Skin of body (tissue), 2 donors: ENCODE results near the gene MSRB3. TPM values are rescaled to one million over a fixed set of nuclear protein-coding genes. Genes with fewer than 3 reads are reported as not detected.

Experiments
- DNase-seq: peaks from one replicate; lab custom pipeline; 2025; lab: John Stamatoyannopoulos, UW
- total RNA-seq: library from RNA; depleted of rRNA; stranded (reverse); fragments of >200 nt; gene quantifications from one replicate; pipeline ENCODE4 v1.2.3, GENCODE V29; 2014

MSRB3 gene
- total RNA-seq, 1 donor from 2014 or later: 23.8 TPM

DNA sequence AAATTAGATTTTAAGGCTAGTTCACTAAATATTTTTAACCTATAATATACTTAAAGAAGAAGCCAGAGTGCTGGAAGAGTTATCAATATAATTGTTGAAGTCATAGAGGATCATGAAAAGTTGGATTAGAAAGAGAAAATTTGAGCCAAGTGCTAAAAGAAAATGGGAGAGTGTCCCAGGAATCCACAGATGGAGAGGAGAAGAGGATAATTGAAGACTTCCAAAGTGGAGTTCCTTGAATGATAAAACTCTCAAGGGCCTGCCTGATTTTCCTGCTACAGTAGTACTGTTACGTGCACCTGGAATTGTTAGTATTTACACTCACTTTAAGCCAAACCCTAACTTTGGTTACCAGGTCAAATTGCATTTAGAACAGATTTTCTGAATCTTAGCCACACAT lies 113.2 kb downstream of the MSRB3 start:
- DNase-seq: peak; percentile 24

DNA sequence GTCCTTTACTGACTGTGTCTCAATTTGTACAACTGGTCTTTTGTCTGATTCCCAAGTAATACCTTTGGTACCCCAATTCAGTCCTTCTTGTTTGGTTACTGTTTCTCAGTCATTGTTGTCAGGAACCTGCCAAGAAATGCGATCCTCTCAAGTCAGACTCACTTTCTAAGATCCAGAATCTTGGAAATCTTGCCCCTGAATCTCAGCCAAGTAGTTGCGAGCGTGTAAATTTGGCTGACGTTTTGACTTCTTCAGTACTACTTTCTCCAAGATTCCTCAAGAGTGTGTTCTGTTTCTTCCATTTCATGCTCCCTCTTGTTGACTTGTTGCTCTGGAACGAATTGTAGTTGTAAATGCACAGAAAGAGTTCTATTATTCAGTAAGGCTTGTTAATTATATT lies 114.0 kb downstream of the MSRB3 start:
- DNase-seq: peak; percentile 23

DNA sequence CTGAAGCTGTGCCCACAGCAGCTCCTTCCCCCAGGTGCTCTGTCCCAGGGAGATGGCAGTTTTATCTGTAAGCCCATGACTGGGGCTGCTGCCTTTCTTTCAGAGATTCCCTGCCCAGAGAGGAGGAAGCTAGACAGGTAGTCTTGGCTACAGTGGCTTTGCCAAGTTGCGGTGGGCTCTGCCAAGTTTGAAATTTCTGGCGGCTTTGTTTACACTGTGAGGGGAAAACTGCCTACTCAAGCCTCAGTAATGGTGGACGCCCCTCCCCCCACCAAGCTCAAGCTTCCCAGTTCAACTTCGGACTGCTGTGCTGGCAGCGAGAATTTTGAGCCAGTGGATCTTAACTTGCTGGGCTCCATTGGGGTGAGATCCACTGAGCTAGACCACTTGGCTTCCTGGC lies 124.7 kb downstream of the MSRB3 start:
- DNase-seq: no peak

GRCh38 chr12:65407388-65408149 lies 129.1 kb downstream of the MSRB3 start:
- no peak for DNase-seq

GRCh38 chr12:65408441-65408840 lies 130.0 kb downstream of the MSRB3 start:
- DNase-seq: no peak

DNA sequence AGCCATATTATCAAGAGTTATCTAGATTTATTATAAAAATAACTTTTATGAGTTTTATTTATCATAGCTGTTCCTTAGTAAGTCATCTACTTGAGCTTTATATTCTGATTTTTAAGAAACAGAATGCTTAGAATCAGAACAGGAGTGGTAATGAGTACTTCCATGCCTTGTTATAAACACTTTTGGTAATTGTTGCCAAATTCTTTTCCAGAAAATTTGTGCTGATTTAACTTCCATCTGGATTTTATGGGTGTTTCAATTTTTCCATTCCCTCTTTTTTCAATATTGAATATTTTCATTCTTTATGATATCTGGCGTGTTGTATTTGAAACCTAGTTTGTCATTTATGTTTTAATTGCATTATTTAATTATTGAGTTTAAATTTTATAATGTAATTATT lies 131.2 kb downstream of the MSRB3 start:
- DNase-seq: no peak

DNA sequence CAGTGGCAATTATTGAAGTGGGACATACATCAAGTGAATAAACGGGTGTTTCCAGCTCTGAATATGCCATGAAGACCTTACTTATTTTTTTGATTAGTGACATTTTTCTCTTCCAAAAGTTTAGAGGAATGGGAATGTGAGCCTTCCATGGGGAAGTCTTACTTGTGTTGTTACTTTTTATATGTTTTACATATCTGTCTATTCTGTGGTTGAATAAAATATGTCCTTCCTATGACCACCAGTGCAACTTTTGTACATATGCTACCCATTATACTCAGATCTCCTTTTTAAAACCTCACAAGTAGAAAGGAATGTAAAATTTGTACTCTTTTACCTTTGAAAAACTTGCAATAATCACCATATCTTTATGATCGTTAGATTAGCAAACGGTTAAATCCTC lies 132.7 kb downstream of the MSRB3 start:
- DNase-seq: no peak

- DNase-seq: no peak
Measured at GRCh38 chr12:65414526-65414925, 136.0 kb downstream of the MSRB3 start.

DNA sequence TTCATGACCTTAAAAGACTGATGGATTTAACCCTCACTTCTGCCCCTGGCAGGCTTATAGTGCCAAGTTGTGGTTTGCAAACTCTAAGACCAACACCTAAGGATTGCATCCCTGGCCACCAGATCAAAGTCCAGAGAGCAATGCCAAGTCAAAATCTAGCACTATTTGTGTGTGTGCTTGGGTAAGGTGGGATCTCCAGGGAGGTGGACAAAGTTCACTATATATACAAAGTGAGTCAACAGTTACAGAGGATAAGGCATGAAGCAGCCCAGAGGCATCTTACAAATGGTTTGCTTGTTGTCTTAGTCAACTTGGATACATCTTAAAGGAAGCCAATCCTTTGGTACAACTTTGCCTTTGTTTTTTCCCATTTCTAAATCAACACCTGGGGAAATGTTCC lies 137.3 kb downstream of the MSRB3 start:
- DNase-seq: no peak

GRCh38 chr12:65419284-65420072 lies 141.0 kb downstream of the MSRB3 start:
- DNase-seq: no peak

DNA sequence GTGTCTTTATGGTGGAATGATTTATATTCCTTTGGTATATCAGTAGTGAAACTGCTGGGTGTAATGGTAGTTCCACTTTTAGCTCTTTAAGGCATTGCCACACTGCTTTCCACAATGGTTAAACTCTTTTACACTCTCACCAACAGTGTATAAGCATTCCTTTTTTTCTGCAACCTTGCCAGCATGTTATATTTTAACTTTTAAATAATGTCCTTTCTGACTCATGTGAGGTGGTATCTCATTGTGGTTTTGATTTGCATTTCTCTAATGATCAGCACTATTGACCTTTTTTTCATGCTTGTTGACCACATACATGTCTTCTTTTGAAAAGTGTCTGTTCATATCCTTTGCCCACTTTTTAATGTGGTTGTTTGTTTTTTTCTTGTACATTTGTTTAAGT lies 142.5 kb downstream of the MSRB3 start:
- DNase-seq: no peak

- no peak for DNase-seq
Measured at GRCh38 chr12:65427646-65428045, 149.2 kb downstream of the MSRB3 start.

DNA sequence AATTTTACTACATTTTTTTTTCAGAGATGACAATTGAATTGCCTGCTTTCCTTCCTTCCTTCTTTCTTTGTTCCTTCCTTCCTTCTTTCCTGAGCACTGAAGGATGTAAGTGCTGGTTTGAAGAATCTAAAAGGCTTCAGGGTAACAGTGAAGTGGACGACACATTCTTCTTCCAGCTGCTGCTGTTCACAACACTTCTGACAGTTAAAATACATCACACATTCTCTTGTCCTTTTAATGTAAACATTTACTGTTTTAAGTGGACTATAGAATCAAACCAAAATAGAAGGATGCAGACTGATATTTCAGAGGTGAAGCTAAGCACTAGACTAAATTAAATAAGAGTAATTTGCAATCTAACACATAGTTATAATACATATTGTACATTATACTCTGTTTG lies 151.5 kb downstream of the MSRB3 start:
- DNase-seq: no peak

GRCh38 chr12:65430571-65431306 lies 152.3 kb downstream of the MSRB3 start:
- no peak for DNase-seq

DNA sequence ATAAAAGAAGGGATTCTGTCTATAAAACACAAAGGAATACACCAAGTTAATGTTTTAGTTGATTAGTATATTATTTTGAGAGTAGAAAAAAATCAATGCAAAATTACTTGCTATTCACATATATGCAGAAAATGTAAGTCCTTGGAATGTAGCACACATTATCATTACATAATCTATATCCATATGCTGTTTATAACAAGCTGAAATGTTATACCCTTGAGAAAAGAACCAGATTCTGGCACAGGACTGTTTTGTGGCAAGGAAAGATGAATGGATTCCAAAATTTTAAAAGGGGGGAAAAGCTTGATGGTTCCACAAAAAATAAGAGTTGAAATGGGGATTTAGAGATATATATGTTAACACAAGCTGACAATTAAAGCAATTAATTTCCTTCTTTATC lies 153.6 kb downstream of the MSRB3 start:
- DNase-seq: no peak

DNA sequence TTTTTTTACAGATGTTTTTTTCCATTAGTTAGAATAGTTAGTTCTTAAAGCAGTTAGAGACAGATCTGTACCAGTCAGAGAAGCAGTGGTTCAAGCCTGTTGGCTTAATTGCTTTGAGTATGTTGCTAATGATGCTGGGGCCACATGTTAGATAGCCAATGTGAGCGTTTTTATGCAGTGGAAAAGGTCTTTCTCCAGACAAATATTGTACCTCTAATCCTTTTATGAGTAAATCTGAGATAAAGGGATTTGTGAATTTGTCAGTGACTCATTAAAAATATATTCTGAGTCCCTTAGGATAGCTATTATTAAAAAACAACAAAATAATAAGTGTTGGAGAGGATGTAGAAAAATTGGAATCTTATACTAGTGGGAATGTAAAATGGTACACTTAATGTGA lies 154.2 kb downstream of the MSRB3 start:
- no peak for DNase-seq

GRCh38 chr12:65434737-65435136 lies 156.3 kb downstream of the MSRB3 start:
- no peak for DNase-seq

DNA sequence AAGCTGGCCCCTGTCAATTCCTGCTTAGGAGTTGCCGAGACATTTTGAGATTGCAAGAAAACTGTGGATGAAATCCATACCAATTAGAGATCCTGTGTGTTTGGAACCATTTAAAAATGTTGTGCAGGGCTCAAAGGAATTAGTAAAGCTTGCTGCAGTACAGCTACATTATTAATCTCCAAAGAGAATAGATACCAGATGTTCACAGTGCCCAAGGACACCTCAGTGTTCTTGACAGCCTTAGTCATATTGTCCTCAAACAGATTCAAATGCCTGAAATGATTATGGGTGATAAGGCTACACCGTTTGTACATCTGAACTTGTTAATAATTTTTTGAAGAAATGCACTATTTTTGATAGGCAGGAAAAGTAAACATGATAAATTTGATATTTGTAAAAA lies 164.6 kb downstream of the MSRB3 start:
- no peak for DNase-seq

- no peak for DNase-seq
Measured at GRCh38 chr12:65444996-65445395, 166.5 kb downstream of the MSRB3 start.

DNA sequence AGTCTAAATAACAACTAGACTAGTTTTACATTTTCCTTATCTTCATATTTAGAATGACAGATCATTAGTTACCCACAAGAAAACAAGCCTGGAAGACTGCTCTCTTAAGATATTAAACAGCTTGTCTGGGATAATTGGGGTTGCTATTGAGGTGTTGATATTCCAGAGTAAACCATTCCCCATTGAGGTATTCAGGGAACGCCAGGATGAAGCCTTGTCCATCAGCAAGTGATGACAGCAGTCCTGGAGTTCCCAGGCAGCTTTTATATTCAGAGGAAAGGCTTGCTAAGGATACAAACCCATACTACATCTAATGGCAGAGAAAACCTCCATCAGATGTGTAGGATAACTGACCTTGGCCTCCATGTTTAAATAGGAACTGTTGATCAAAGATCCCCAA lies 168.4 kb downstream of the MSRB3 start:
- no peak for DNase-seq

GRCh38 chr12:65449400-65449799 lies 170.9 kb downstream of the MSRB3 start:
- DNase-seq: no peak

DNA sequence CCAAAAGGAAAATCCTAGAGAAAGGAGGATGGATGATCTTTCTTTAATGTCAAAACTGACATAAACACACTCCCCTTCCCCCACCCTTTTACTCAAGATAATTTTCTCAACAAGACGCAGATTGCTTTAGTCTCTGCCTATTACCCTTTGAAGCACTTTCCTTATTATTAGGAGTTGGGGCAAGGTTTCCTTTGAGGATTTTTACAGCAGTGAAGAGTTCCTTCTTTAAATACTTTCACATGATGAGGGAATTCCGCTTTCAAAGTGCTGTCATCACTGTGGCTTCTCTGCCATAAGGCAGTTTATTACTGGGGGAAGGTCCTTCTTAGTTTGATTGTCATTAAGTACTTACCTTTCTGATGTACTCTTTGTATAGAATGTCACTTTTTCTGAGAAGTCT lies 172.1 kb downstream of the MSRB3 start:
- no peak for DNase-seq
